AML-193 (cell line): ENCODE results near the gene PTPN21.
A peak's percentile ranks its signal among the peaks of the same experiment; 100 is the strongest.

Experiments used
- DNase-seq, 2 experiments: peaks; one replicate each; lab custom pipeline; 2025; lab: John Stamatoyannopoulos, UW

PTPN21 gene

GRCh38 chr14:88504602-88505001 lies 50.2 kb downstream of the PTPN21 start:
- no peak for DNase-seq

GRCh38 chr14:88503754-88504406 lies 50.9 kb downstream of the PTPN21 start:
- no peak for DNase-seq

GRCh38 chr14:88502740-88503139 lies 52.1 kb downstream of the PTPN21 start:
- no peak for DNase-seq

- no peak for DNase-seq
Measured at GRCh38 chr14:88500611-88501010, 54.2 kb downstream of the PTPN21 start.

- DNase-seq: no peak
Measured at GRCh38 chr14:88499225-88499624, 55.6 kb downstream of the PTPN21 start.

- DNase-seq: no peak
Measured at GRCh38 chr14:88496414-88496813, 58.4 kb downstream of the PTPN21 start.

GRCh38 chr14:88493392-88494185 lies 61.2 kb downstream of the PTPN21 start:
- DNase-seq: no peak

GRCh38 chr14:88492272-88493089 lies 62.3 kb downstream of the PTPN21 start:
- DNase-seq: peak; percentile 78

- DNase-seq: no peak
Measured at GRCh38 chr14:88490168-88490567, 64.6 kb downstream of the PTPN21 start.

- DNase-seq: no peak
Measured at GRCh38 chr14:88488897-88489296, 65.9 kb downstream of the PTPN21 start.

GRCh38 chr14:88488081-88488480 lies 66.7 kb downstream of the PTPN21 start:
- no peak for DNase-seq

- DNase-seq: no peak
Measured at GRCh38 chr14:88482524-88482923, 72.3 kb downstream of the PTPN21 start.

- DNase-seq: no peak
Measured at GRCh38 chr14:88481794-88482193, 73.0 kb downstream of the PTPN21 start.

- no peak for DNase-seq
Measured at GRCh38 chr14:88481059-88481458, 73.7 kb downstream of the PTPN21 start.

GRCh38 chr14:88479574-88479987 lies 75.2 kb downstream of the PTPN21 start:
- no peak for DNase-seq

GRCh38 chr14:88478931-88479330 lies 75.9 kb downstream of the PTPN21 start:
- DNase-seq: no peak

- no peak for DNase-seq
Measured at GRCh38 chr14:88477513-88478250, 77.1 kb downstream of the PTPN21 start.

- DNase-seq: no peak
Measured at GRCh38 chr14:88476825-88477224, 78.0 kb downstream of the PTPN21 start.

GRCh38 chr14:88476214-88476774 lies 78.5 kb downstream of the PTPN21 start:
- DNase-seq: no peak

GRCh38 chr14:88473791-88474190 lies 81.0 kb downstream of the PTPN21 start:
- DNase-seq: no peak

- DNase-seq: no peak
Measured at GRCh38 chr14:88470542-88471440, 84.0 kb downstream of the PTPN21 start.
